Fibroblast of lung (primary cell): Measurements from ENCODE around the gene PLXNB1.

Experiments used
- CTCF ChIP-seq, 2 donors: IDR thresholded peaks in 1 of 2; conservative IDR thresholded peaks in 1 of 2; 1 replicate in 1 of 2; 2 replicates in 1 of 2; pipeline ENCODE4 v1.5.1; 2011 to 2012; ENCODE audit warnings: low read length in 2 of 2, control low read depth in 1 of 2, inconsistent platforms in 1 of 2, low read depth in 1 of 2, mild to moderate bottlenecking in 1 of 2
- EZH2 ChIP-seq: IDR thresholded peaks from 2 replicates; pipeline ENCODE4 v1.5.1; 2012; ENCODE audit warnings: low read length, control low read depth, mild to moderate bottlenecking; ENCODE audit errors: missing control alignments

DNA sequence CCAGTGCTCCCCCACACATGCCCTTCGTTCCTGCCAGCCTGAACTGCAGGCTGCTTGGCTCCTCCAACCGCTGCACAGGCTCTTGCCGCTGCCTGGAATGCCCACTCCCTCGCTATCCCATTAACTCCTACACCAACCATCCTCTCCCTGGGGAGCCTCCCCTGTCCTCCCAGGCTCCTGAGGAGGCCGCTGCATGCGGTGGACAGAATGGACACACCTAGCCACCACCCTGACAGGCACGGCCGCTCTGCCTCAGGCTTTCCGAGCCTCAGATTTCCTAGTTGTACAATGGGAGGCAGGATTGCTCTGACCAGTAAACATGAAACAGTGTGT, 2.3 kb downstream of the PLXNB1 start:
- TF ChIP-seq CTCF (conservative IDR thresholded peaks at IDR 0.05 in 1 of 2, IDR thresholded peaks at IDR 0.05 in 1 of 2; ENCODE audit: low read depth in 1 of 2, low read length in 2 of 2) = no peak
- no peak for TF ChIP-seq EZH2
